Gastrocnemius medialis (tissue), 4 donors: Measurements from ENCODE around the gene CFAP221. TPM values are rescaled to one million over a fixed set of nuclear protein-coding genes. Genes with fewer than 3 reads are reported as not detected.
"Not testable (repeated sequence)": the region's sequence is repeated elsewhere in the genome, so short reads cannot be mapped to it uniquely, and the experiment has no call there.

Source experiments
- ATAC-seq, 2 donors: fragments of 150-250 bp; one replicate each; pipeline ENCODE4 v1.9.1; 2016
- DNase-seq, 2 donors: peaks; one replicate each; pipeline ENCODE4 v3.0.0-alpha.2; 2019
- H3K27ac ChIP-seq, 4 donors: fragments of 200-600 bp; sonication (generic); 1 replicate in 1 of 4; 2 replicates in 3 of 4; pipeline ENCODE4 v1.5.1; 2016 to 2018; ENCODE audit warnings: mild to moderate bottlenecking in 2 of 4, moderate library complexity in 1 of 4
- H3K27me3 ChIP-seq, 3 donors: fragments of 200-600 bp; sonication (generic) in 2 of 3; 1 replicate in 1 of 3; 2 replicates in 2 of 3; pipeline versions ENCODE4 v1.5.1 to v1.6.0; 2016 to 2019; ENCODE audit warnings: mild to moderate bottlenecking in 1 of 3, moderate library complexity in 1 of 3
- H3K36me3 ChIP-seq, 2 donors: fragments of 200-600 bp; sonication (generic) in 1 of 2; one replicate each; pipeline ENCODE4 v1.5.1; 2017 to 2018
- H3K4me1 ChIP-seq, 2 donors: fragments of 200-600 bp; sonication (generic) in 1 of 2; one replicate each; pipeline ENCODE4 v1.5.1; 2016 to 2017; ENCODE audit warnings: mild to moderate bottlenecking in 2 of 2
- H3K4me3 ChIP-seq, 4 donors: fragments of 200-600 bp; sonication (generic) in 3 of 4; 1 replicate in 1 of 4; 2 replicates in 3 of 4; pipeline ENCODE4 v1.5.1; 2016 to 2019; ENCODE audit warnings: mild to moderate bottlenecking in 2 of 4
- H3K9me3 ChIP-seq, 3 donors: fragments of 200-600 bp; sonication (generic) in 2 of 3; 1 replicate in 1 of 3; 2 replicates in 2 of 3; pipeline ENCODE4 v1.5.1; 2016 to 2019
- POLR2A ChIP-seq, 2 donors: fragments of 450-650 bp; IDR thresholded peaks; one replicate each; pipeline ENCODE4 v1.6.1; 2017; ENCODE audit warnings: antibody characterized with exemption in 2 of 2, mild to moderate bottlenecking in 2 of 2, moderate library complexity in 2 of 2
- in situ Hi-C, 4 donors: fragments of 200-750 bp; cut with MboI; loops; one replicate each; pipeline versions ENCODE4 v1.15.0 to v1.8.0; 2017; ENCODE audit warnings: low sequenced_read_pairs in 4 of 4
- intact Hi-C: fragments of 100-400 bp; cut with DNase I; formaldehyde crosslinking; loops from one replicate; pipeline ENCODE4 v1.15.1; 2023; ENCODE audit warnings: low total_unique reads
- total RNA-seq, 4 donors: library from RNA; depleted of rRNA; stranded (reverse); fragments of >200 nt; gene quantifications; one replicate each; pipeline versions ENCODE4 v1.1.0 to v1.2.3, GENCODE V29; 2016
- TF ChIP-seq, protein P1 (sequence below), 5 experiments: fragments of 450-650 bp in 3 of 5; fragments of 200-600 bp in 2 of 5; sonication (generic) in 2 of 5; IDR thresholded peaks in 4 of 5; conservative IDR thresholded peaks in 1 of 5; 1 replicate in 4 of 5; 2 replicates in 1 of 5; pipeline ENCODE4 v1.5.1; 2016 to 2019; ENCODE audit warnings: antibody characterized with exemption in 5 of 5, mild to moderate bottlenecking in 3 of 5, moderate library complexity in 3 of 5

Gene CFAP221
- total RNA-seq, 4 donors from 2014 or later = not detected

DNA sequence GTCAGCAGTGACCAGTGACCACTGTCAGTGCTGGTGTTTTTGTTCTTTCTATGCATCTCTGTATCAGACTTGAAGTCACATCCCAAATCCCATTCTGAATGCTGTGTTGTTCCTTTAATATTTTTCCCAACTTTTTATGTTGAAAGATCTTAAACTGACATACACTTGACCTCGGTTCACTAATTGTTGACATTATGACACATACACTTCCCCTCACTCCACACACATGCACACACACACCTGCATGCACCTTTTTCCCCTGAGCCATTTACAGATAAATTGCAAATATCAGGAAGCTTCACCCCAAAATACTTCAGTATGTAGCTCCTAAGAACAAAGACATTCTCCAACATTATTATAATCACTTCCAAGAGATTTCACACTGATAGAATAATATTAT is 62.4 kb downstream of the CFAP221 start:
- Histone ChIP-seq H3K36me3 (no peaks in the 10 kb centered on the region), H3K9me3 (no peaks in the 10 kb centered on the region), H3K27ac (no peak overlapping the region), H3K27me3 (no peaks in the 10 kb centered on the region), H3K4me1 (peaks cover 5 to 7% of the 10 kb centered on the region in 2 donors), H3K4me3 (no peak overlapping the region)
- in situ Hi-C loops = no loop called here
- no peak for DNase-seq
- TF ChIP-seq POLR2A (IDR thresholded peaks at IDR 0.05) = no peak
- TF ChIP-seq, protein P1, sequence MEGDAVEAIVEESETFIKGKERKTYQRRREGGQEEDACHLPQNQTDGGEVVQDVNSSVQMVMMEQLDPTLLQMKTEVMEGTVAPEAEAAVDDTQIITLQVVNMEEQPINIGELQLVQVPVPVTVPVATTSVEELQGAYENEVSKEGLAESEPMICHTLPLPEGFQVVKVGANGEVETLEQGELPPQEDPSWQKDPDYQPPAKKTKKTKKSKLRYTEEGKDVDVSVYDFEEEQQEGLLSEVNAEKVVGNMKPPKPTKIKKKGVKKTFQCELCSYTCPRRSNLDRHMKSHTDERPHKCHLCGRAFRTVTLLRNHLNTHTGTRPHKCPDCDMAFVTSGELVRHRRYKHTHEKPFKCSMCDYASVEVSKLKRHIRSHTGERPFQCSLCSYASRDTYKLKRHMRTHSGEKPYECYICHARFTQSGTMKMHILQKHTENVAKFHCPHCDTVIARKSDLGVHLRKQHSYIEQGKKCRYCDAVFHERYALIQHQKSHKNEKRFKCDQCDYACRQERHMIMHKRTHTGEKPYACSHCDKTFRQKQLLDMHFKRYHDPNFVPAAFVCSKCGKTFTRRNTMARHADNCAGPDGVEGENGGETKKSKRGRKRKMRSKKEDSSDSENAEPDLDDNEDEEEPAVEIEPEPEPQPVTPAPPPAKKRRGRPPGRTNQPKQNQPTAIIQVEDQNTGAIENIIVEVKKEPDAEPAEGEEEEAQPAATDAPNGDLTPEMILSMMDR (IDR thresholded peaks at IDR 0.05 in 4 of 5, conservative IDR thresholded peaks at IDR 0.05 in 1 of 5) = no peak
- intact Hi-C loops = no loop called here
- ATAC-seq = no peak

DNA sequence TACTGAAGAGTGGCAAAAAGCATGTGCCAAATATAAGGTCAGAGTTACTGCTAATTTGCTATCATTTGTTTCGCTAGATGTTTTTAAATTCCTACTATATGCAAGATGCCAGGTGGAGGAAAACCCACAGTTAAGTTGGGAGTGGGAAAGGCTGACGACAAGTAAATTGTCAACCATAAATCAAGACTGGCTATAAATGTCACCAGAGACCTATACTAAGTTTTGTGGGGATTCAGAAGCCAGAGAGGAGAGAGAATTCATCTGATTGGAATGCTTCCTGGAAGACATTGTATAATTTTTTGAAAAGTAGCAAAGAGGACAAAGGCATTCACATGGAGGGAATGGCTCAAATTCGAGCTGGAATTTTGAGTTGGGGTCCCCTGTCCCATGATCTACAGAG is 64.3 kb downstream of the CFAP221 start:
- TF ChIP-seq POLR2A (IDR thresholded peaks at IDR 0.05) = no peak
- TF ChIP-seq, protein P1 (IDR thresholded peaks at IDR 0.05 in 4 of 5, conservative IDR thresholded peaks at IDR 0.05 in 1 of 5) = no peak
- Histone ChIP-seq H3K27me3 (no peaks in the 10 kb centered on the region), H3K4me1 (peaks cover 5 to 7% of the 10 kb centered on the region in 2 donors), H3K9me3 (no peaks in the 10 kb centered on the region), H3K36me3 (no peaks in the 10 kb centered on the region), H3K27ac (no peak overlapping the region), H3K4me3 (no peak overlapping the region)
- intact Hi-C loops (no loop called here), in situ Hi-C loops (no loop called here)
- no peak for DNase-seq
- no peak for ATAC-seq

DNA sequence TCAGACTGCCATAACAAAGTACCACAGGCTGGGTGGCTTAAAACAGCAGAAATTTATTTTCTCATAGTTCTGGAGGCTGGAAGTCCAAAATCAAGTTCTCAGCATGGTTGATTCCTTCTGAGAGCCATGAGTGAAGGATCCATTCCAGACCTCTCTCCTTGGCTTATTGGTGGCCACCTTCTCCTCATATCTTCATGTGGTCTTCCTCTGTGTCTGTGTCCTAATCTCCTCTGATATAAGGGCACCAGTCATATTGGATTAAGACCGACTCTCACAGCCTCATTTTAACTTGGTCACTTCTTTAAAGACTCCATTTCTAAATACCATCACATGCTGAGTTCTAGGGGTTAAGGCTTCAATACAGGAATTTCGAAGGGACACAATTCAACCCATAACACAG is 65.1 kb downstream of the CFAP221 start:
- Histone ChIP-seq H3K4me1 (peaks cover 5 to 7% of the 10 kb centered on the region in 2 donors), H3K36me3 (no peaks in the 10 kb centered on the region), H3K9me3 (peaks cover 0 to under 1% (median 0%) of the 10 kb centered on the region in 3 donors), H3K4me3 (no peak overlapping the region), H3K27ac (no peak overlapping the region), H3K27me3 (no peaks in the 10 kb centered on the region)
- intact Hi-C loops = no loop called here
- DNase-seq (no peak), ATAC-seq (no peak)
- TF ChIP-seq, protein P1 (IDR thresholded peaks at IDR 0.05 in 4 of 5, conservative IDR thresholded peaks at IDR 0.05 in 1 of 5) = no peak
- TF ChIP-seq POLR2A (IDR thresholded peaks at IDR 0.05) = no peak
- in situ Hi-C loops = no loop called here

DNA sequence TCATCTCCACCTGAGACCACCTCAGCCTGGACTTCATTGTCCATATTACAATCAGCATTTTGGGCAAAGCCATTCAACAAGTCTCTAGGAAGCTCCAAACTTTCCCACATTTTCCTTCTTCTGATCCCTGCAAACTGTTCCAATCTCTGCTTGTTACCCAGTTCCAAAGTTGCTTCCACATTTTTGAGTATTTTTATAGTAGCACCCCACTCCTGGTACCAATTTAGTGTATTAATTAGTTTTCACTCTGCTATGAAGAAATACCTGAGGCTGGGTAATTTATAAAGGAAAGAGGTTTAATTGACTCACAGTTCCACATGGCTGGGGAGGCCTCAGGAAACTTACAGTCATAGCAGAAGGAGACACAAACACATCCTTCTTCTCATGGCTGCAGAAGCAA is 69.9 kb downstream of the CFAP221 start:
- DNase-seq, H3K4me3 ChIP-seq, H3K36me3 ChIP-seq, ATAC-seq, in situ Hi-C loops, H3K27me3 ChIP-seq, H3K9me3 ChIP-seq, H3K4me1 ChIP-seq, H3K27ac ChIP-seq, intact Hi-C loops: not testable (repeated sequence)

DNA sequence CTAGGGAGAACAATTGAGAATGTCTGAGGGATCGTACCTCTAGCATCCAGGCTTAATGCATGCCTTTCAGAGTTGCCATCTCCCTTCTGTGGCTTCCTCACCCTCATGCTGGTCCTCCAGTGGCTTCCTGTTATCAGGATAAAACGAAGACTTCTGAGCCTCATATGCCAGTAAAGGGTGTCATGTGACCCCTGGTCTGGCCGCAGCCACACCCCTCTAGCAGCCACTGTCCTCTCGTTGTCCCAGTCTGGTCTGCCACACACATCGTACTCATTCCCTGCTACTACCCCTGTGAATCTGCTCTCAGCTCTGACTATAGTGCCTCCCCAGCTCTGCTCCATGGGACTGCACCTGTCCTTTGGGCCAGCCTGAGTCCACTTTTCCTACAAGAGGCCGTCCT is 72.2 kb downstream of the CFAP221 start:
- Histone ChIP-seq H3K9me3 (peaks cover 0 to 6% (median 0%) of the 10 kb centered on the region in 3 donors), H3K27ac (no peak overlapping the region), H3K4me1 (no peaks in the 10 kb centered on the region), H3K36me3 (no peaks in the 10 kb centered on the region), H3K4me3 (no peak overlapping the region), H3K27me3 (no peaks in the 10 kb centered on the region)
- ATAC-seq (no peak), DNase-seq (no peak)
- in situ Hi-C loops (no loop called here), intact Hi-C loops (no loop called here)
- no peak for TF ChIP-seq POLR2A (IDR thresholded peaks at IDR 0.05)
- TF ChIP-seq, protein P1 (IDR thresholded peaks at IDR 0.05 in 4 of 5, conservative IDR thresholded peaks at IDR 0.05 in 1 of 5) = no peak
